Thyroid gland (tissue), 4 donors: ENCODE measurements around the gene ANKRD17.

Source experiments
- POLR2A ChIP-seq, 2 donors: fragments of 450-650 bp; IDR thresholded peaks; one replicate each; pipeline ENCODE4 v1.6.1; 2017; ENCODE audit warnings: antibody characterized with exemption in 2 of 2, mild to moderate bottlenecking in 2 of 2, moderate library complexity in 1 of 2
- TF ChIP-seq, protein P1 (sequence below), 6 experiments: fragments of 200-600 bp in 3 of 6; fragments of 450-650 bp in 3 of 6; sonication (generic) in 3 of 6; IDR thresholded peaks; one replicate each; pipeline ENCODE4 v1.5.1; 2016 to 2019; ENCODE audit warnings: antibody characterized with exemption in 6 of 6, mild to moderate bottlenecking in 2 of 6, inconsistent platforms in 1 of 6, moderate library complexity in 1 of 6

DNA sequence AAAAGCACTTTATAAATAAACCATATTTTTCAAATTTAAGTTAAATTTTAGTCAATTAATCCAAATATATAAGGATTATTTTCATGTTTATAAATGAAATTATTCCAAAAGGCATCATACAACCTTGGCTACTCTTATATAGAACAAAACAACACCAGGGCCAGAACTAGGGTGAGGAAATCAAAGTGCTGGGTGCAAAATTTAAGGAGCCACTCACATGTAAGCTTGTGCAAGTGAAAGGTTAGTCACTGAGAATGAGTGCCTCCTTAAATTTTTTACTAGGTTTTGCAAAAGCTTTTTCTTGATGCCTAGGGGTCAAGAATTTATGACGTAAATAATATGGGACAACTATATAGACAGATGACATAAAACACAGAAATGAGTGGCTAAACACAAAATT is 105.7 kb downstream of the ANKRD17 start:
- TF ChIP-seq, protein P1, sequence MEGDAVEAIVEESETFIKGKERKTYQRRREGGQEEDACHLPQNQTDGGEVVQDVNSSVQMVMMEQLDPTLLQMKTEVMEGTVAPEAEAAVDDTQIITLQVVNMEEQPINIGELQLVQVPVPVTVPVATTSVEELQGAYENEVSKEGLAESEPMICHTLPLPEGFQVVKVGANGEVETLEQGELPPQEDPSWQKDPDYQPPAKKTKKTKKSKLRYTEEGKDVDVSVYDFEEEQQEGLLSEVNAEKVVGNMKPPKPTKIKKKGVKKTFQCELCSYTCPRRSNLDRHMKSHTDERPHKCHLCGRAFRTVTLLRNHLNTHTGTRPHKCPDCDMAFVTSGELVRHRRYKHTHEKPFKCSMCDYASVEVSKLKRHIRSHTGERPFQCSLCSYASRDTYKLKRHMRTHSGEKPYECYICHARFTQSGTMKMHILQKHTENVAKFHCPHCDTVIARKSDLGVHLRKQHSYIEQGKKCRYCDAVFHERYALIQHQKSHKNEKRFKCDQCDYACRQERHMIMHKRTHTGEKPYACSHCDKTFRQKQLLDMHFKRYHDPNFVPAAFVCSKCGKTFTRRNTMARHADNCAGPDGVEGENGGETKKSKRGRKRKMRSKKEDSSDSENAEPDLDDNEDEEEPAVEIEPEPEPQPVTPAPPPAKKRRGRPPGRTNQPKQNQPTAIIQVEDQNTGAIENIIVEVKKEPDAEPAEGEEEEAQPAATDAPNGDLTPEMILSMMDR (IDR thresholded peaks at IDR 0.05) = no peak
- no peak for TF ChIP-seq POLR2A (IDR thresholded peaks at IDR 0.05)
